HG03469 (cell line): ENCODE measurements around the gene GDE1.

ENCODE experiments used
- ATAC-seq: cut with Tn5 transposase; IDR thresholded peaks from one replicate; pipeline ENCODE4 v1.9.1; 2021; ENCODE audit warnings: mild to moderate bottlenecking, moderate library complexity, moderate number of reproducible peaks; ENCODE audit not compliant: unreplicated experiment

Gene GDE1

GRCh38 chr16:19524356-19524615 lies 2.4 kb upstream of the GDE1 start:
- ATAC-seq = no peak

- peak; percentile 56 for ATAC-seq
Observed at GRCh38 chr16:19523559-19524355, 1.9 kb upstream of the GDE1 start, which contains the start of gene CCP110. TSS of gene CCP110 (plus strand) at chr16:19523942. CDS start at chr16:19527882, 3,940 bp downstream.

GRCh38 chr16:19523184-19523558 lies 1.3 kb upstream of the GDE1 start:
- no peak for ATAC-seq

GRCh38 chr16:19522760-19523159 lies 862 bp upstream of the GDE1 start:
- no peak for ATAC-seq

- no peak for ATAC-seq
Observed at GRCh38 chr16:19522397-19522732, 467 bp upstream of the GDE1 start.

- no peak for ATAC-seq
Observed at GRCh38 chr16:19520861-19521331, 1.0 kb downstream of the GDE1 start.

GRCh38 chr16:19518388-19518787 lies 3.5 kb downstream of the GDE1 start:
- ATAC-seq = no peak

- ATAC-seq = no peak
Observed at GRCh38 chr16:19517424-19518089, 4.3 kb downstream of the GDE1 start.

- no peak for ATAC-seq
Observed at GRCh38 chr16:19515757-19516156, 6.1 kb downstream of the GDE1 start.

GRCh38 chr16:19513377-19514053 lies 8.4 kb downstream of the GDE1 start:
- ATAC-seq = no peak

- no peak for ATAC-seq
Observed at GRCh38 chr16:19512297-19512696, 9.6 kb downstream of the GDE1 start.

- ATAC-seq = no peak
Observed at GRCh38 chr16:19507867-19508266, 14.0 kb downstream of the GDE1 start.

- no peak for ATAC-seq
Observed at GRCh38 chr16:19506965-19507364, 14.9 kb downstream of the GDE1 start.

- ATAC-seq = no peak
Observed at GRCh38 chr16:19505600-19506303, 16.1 kb downstream of the GDE1 start.

GRCh38 chr16:19503461-19504075 lies 18.3 kb downstream of the GDE1 start:
- ATAC-seq = no peak

GRCh38 chr16:19502395-19503131 lies 19.3 kb downstream of the GDE1 start:
- ATAC-seq = no peak

GRCh38 chr16:19499481-19499880 lies 22.4 kb downstream of the GDE1 start:
- no peak for ATAC-seq

GRCh38 chr16:19499006-19499405 lies 22.9 kb downstream of the GDE1 start:
- ATAC-seq = no peak

- ATAC-seq = no peak
Observed at GRCh38 chr16:19497176-19497575, 24.7 kb downstream of the GDE1 start.

- ATAC-seq = no peak
Observed at GRCh38 chr16:19490619-19491018, 31.3 kb downstream of the GDE1 start.
